Stimulated activated CD8-positive, alpha-beta memory T cell treated with anti-CD3 and anti-CD28 coated beads, Interleukin-15, amount 100 ng/mL, for 24 hours (primary cell): Measurements from ENCODE around the gene IMMP2L.

ENCODE experiments used
- DNase-seq: peaks from one replicate; pipeline ENCODE4 v3.0.0-alpha.2; 2020; ENCODE audit warnings: low read depth

Gene IMMP2L

DNA sequence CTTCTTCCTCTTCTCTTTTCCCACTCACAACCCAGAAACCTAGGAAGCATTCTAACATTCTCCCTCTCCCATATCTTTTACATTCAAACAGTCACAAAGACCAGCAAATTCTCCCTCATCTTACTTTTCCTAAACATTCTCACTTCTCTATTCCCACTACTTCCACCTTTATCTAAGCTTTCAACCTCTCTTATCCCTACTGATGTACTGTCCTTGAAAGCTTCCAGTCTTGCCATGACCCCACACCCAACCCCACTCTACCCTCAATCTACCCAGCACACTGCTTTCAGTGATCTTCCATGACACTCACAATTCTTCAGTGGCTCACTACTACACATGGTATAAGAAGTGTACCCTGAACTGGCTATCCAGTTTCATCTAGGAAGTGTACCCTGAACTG lies 5.3 kb downstream of the IMMP2L start:
- no peak for DNase-seq

DNA sequence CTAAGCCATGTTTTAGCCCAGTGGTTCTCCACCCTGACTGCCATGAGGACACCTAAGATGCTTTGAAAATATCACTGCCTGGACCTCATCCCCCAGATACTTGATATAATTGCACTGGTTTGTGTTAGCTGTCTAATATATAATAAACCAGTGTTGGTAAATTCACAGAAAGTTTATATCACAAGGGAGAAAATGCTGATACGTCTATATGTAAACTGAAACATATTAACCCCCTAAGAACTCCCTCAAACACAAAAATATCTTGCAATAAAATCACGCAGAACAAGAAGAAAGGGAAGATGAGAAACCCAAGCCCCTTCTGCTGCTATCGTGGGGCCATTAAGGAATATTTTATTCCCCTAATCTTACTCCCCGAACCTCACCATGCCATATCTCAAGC lies 8.2 kb downstream of the IMMP2L start:
- no peak for DNase-seq

DNA sequence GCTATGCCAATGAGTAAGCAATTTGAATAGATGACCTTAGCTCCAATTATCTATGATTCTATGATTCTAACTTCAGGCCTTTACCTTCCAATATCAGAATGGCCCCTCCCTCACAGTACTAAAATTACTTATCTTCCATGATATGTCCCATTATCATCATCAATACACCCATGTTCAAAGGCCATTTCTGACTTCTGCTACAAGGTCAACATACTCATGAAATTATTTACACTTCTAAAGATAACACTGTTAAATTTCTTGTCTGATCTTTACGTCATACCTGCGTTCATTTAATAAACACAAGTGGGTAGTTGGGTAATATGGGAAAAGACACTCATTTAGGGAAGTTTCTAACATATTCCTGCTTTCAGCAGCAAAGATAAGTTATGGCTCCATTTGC lies 21.2 kb downstream of the IMMP2L start:
- no peak for DNase-seq

DNA sequence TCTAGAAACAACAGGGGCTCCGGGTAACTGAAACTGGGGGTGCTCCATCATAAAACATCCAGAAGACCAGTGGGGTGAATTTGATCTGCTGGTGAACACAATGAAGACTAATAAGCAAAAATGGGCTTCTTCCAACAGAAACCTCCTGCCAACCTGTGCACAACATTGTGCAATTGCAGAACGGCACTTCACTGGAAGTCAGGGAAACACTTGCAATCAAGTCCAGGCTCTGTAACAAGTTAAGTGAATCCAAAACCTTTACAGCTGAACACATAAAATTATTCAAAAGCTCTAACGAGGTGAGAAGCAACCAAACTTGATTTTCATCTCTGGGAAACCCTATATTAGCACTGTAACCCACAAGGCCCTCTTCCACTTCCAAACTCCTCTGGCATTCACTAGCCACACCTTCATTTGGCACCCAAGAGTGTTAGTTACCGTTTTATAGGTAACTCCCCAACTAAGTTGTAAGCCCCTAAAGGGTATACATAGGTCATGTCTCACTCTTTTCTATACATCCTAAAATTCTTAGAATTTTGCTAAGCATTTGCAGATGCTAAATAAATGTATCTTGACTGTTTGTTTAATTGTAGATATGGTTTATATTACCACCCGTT lies 22.0 kb downstream of the IMMP2L start:
- DNase-seq: no peak

DNA sequence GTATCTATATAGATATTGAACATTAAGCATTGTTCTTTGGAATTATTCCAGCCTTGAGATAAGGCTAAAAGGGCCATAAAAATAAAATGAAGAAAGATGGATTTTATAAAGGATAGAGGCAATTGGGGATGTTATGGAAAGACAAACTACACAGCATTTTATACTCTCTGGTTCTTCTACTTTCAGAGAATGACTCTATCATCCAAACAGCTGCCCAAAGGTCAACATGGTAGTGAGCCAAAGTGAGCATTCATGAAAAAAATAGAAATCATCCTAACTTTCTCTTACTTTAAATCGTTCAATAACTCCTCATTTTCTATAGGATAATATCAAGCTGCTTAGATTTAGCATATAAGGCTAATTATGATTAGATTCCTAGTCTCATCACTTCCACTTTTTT lies 25.2 kb downstream of the IMMP2L start:
- DNase-seq: no peak

DNA sequence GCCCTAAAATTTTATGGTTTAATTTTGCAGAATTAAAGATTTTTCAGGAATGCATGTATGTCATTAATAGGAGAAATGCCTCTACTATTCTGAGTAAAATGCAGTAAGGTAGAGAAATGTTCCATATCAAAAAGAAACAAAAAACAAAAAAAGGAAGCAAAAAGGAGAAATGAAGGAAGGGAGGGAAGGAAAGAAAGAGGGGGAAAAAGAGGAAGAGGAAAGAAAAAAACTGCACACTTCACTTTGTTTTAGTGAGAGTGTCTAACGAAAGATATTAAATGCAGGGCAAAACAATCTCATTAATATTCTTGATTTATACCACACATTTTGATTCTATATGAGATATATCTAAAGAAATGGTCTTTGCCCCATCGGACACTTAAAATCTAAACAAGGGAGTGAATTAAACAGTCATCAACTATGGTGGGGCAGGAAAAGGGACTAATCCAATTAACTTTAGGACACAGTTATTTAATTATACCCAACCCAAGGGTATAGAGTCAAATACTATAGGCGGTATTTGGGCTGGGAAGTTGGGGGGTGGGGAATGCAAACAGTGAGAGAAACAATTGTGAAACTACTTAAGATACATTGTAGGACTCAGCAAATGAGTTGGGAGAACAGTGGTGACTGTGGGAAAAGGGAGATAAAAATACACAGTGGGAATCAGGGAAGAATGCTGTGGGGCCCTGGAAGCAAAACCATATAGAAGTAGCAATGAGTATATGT lies 27.0 kb downstream of the IMMP2L start:
- DNase-seq: no peak

GRCh38 chr7:111532625-111533024 lies 29.7 kb downstream of the IMMP2L start:
- no peak for DNase-seq

DNA sequence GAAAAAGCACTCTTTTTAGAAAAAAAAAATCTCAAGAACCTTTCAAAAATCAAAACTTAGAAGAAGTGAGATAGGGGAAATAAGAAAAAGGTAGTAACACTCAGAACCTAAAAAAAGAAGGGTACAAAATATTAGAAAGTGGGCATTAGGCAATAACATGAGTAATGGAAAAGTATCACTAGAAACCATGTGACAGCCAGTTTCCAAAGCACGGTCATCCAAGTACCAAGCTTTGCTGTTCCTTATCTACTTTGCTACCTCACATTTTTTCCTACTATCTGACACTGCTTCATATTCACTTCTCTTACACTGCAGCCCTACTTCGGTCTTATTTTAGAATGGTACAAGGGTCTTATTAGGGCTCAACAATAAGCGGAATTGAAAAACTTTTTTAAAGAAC lies 30.3 kb downstream of the IMMP2L start:
- DNase-seq: no peak

- DNase-seq: no peak
Observed at GRCh38 chr7:111530356-111530668, 32.0 kb downstream of the IMMP2L start.

GRCh38 chr7:111529507-111530355 lies 32.6 kb downstream of the IMMP2L start:
- no peak for DNase-seq

GRCh38 chr7:111528331-111528730 lies 34.0 kb downstream of the IMMP2L start:
- DNase-seq: no peak

DNA sequence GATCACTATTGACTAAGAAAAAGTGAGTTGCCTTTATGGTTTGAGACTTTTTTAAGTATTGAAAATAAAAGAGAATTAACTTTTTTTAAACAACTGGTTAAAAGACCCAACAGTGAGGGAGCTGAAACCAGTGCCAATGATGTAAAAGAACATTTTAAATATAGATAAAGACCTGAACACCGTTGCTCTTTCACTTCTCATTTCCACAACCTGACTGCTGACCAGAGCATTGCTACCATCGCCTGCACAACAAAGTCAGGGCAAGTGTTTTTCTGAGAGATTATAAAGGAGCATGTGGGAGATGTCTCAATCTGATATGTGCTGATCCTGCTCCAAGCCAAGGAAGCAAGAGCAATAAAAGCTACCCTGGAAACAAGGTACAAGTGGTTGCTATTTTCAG lies 34.7 kb downstream of the IMMP2L start:
- no peak for DNase-seq

DNA sequence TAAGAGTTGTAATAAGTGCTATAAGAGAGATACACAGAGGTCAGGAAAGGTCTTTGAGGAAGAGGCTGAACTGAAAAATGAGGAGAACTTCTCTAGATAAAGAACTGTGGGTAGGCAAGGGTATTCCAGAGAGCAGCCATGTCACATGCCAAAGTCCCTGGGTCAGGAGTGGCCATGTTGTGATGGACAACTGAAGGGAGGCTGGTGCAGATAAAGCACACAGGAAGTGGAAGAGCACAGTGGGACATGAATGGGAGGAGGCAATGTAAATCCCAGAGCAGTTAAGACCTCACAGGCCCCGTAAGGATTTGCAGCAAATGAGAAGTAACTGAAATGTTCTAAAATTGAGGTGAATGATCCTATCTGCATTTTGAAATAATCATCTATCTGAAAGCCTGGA lies 37.2 kb downstream of the IMMP2L start:
- no peak for DNase-seq

GRCh38 chr7:111521660-111522059 lies 40.6 kb downstream of the IMMP2L start:
- no peak for DNase-seq

DNA sequence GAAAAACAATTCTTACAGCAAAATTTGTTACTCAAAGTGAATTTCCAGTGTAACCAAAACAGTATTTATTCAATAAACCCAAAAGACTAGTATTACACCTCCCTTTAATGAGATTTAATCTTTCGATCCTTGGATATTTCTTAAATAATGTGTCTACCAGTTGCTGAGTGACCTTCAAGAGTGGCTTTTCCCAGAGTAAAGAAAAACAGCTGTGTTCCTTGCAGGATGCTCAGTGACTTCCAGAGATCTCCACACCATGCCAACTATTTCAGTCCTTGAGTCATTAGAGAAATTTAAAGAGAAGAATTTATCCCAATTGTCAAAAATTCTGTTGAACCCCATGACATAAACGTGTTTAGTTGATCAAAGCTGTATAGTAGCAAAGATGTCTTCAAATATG lies 44.0 kb downstream of the IMMP2L start:
- DNase-seq: no peak

GRCh38 chr7:111517549-111517951 lies 44.7 kb downstream of the IMMP2L start:
- no peak for DNase-seq

- DNase-seq: no peak
Observed at GRCh38 chr7:111516612-111517011, 45.7 kb downstream of the IMMP2L start.

- no peak for DNase-seq
Observed at GRCh38 chr7:111513566-111513965, 48.7 kb downstream of the IMMP2L start.

DNA sequence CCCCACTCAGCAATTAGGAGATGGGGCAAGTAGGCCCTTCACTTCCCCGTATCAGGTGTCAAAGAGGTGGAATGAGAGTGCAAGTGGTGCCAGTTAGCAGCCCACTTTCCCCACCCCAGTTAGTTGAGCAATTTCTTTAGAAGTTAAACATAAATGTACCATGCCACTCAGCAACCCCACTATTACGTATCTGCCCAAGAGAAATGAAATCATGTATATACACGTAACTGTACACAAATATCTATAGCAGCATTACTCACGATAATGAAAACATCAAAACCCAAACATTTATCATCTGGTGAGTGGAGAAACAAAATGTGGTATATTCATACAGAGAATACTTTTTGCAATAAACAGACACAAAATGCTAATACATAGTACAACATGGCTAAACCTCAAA lies 50.4 kb downstream of the IMMP2L start:
- no peak for DNase-seq

- DNase-seq: no peak
Observed at GRCh38 chr7:111510584-111511378, 51.5 kb downstream of the IMMP2L start.

DNA sequence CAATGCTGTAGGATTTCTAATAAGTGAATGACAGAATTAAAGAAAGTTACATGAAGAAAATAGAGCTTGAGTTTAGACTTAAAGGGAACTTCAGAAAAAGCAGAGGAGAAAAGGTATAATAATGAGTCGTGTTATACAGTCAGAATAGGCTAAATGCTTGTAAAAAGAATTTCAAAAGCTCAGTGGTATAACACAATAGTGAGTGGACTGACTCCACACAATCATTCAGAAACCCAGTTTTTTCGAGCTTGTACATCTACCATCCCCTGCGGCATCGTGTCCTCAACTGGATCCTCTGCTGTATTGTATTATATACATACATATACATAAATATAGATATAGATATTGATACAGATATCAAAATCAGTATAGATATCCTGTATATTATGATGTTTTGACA lies 52.2 kb downstream of the IMMP2L start:
- no peak for DNase-seq

DNA sequence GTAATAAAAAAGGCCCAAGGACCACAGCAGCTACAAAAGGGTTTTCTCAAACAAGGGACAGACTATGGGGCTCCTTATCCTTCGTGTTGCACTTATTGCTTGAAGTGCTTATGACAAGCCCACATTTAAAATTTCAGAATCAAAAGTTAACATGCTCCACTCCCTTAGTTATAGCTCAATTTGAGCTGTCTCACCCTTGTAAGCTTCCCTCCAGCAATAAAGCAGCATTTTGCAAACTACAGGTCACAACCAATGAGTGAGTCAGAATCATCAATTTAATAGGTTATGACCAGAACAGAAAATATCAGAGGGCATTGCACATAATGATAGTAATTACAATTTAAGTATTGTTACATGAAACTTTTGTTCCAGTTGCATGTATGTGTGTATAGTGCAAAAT lies 53.0 kb downstream of the IMMP2L start:
- no peak for DNase-seq

DNA sequence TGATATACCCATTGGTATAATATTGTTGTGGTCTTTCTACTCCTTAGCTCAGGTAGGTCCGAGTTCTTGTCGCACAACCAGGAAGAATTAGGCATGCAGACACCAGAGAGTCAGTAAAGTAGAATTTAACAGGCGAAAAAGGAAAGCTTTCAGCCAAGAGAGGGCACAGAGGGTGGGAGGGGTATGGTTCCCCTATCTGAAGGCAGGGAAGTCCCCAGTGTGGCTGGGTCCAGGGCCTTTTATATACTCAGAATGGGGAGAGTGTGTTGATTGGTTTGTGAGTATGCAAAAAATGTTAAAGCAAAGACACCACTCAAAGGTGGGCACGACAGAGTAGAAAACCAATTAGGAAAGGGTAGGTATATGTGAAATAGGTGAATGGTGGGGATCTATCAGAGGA lies 53.9 kb downstream of the IMMP2L start:
- DNase-seq: no peak
